Measurements from ENCODE around the gene DNAJC4.

The DNAJC4 gene

GRCh38 chr11:64208796-64209562 lies 21.4 kb upstream of the DNAJC4 start:
- DNase-seq: no peak

- no peak for DNase-seq
Measured at GRCh38 chr11:64209563-64209843, 20.8 kb upstream of the DNAJC4 start.

- no peak for DNase-seq
Measured at GRCh38 chr11:64210301-64211020, 19.9 kb upstream of the DNAJC4 start.

- no peak for DNase-seq
Measured at GRCh38 chr11:64211181-64211872, 19.0 kb upstream of the DNAJC4 start.

- no peak for DNase-seq
Measured at GRCh38 chr11:64216879-64217278, 13.5 kb upstream of the DNAJC4 start.

GRCh38 chr11:64218628-64219353 lies 11.6 kb upstream of the DNAJC4 start:
- no peak for DNase-seq

GRCh38 chr11:64219354-64219684 lies 11.0 kb upstream of the DNAJC4 start:
- no peak for DNase-seq

GRCh38 chr11:64219755-64220154 lies 10.6 kb upstream of the DNAJC4 start:
- DNase-seq: no peak

GRCh38 chr11:64220271-64220670 lies 10.1 kb upstream of the DNAJC4 start:
- no peak for DNase-seq

GRCh38 chr11:64220798-64221197 lies 9.6 kb upstream of the DNAJC4 start:
- DNase-seq: no peak

- no peak for DNase-seq
Measured at GRCh38 chr11:64222651-64223000, 7.7 kb upstream of the DNAJC4 start.

- DNase-seq: no peak
Measured at GRCh38 chr11:64223001-64223651, 7.2 kb upstream of the DNAJC4 start.

- no peak for DNase-seq
Measured at GRCh38 chr11:64224151-64224890, 6.0 kb upstream of the DNAJC4 start.

- DNase-seq: no peak
Measured at GRCh38 chr11:64224891-64225607, 5.3 kb upstream of the DNAJC4 start.

- DNase-seq: peak; percentile 81
Measured at GRCh38 chr11:64225608-64226506, 4.5 kb upstream of the DNAJC4 start, which contains the start of the genes NUDT22 and TRPT1. TSS of gene NUDT22 (plus strand) at chr11:64226274. CDS start at chr11:64226653, 379 bp downstream. TSS of gene TRPT1 (minus strand) at chr11:64226186. CDS start at chr11:64225860, 326 bp downstream.

- no peak for DNase-seq
Measured at GRCh38 chr11:64226507-64227051, 3.8 kb upstream of the DNAJC4 start.

GRCh38 chr11:64227405-64227956 lies 2.9 kb upstream of the DNAJC4 start:
- no peak for DNase-seq

GRCh38 chr11:64229090-64229743 lies 1.1 kb upstream of the DNAJC4 start:
- DNase-seq: no peak

- DNase-seq: no peak
Measured at GRCh38 chr11:64229744-64230170, 591 bp upstream of the DNAJC4 start.
